GM12873 (cell line): ENCODE measurements around the gene STARD13.

Experiments used
- CTCF ChIP-seq: IDR thresholded peaks from 2 replicates; pipeline ENCODE4 v1.5.1; 2012; ENCODE audit warnings: low read depth, mild to moderate bottlenecking, moderate library complexity, low read length, control low read depth; ENCODE audit not compliant: insufficient read depth; ENCODE audit errors: missing control alignments

The STARD13 gene

DNA sequence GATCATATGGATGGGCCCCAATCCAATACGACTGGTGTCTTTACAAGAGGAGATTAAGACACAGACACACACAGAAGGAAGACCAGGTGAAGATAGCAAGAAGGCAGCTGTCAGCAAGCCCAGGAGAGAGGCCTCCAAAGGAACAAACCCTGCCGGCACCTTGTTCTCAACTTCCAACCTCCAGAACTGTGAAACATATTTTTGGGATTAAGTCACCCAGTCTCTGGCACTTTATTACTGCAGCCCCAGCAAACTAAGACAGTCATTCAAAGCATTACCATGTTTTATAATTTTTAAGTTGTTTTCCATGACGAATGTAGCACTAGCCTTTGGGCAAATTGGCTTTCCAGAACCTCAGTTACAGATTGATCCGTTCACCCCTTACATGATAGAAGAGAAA lies 11.3 kb downstream of the STARD13 start:
- TF ChIP-seq CTCF, result no peak

GRCh38 chr13:33272531-33273124 lies 12.9 kb downstream of the STARD13 start:
- no peak for TF ChIP-seq CTCF

DNA sequence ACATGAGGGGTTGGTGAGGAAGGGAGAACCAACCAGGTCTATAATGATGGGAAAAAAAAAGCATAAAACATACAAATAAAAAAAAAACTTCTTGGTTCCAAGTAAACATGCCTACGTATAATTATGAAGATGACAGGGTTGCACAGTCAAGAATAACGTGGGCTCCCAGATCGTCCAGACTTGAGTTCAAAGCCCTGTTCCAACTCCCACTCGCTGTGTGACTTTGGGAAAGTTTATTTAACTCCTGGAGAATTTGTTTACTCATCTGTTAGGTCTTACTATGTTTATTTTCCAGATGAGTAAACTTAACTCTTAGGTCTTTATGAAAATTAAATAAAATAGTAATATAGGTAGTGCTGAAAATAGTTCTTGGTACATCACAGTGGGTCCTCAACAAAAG lies 13.8 kb downstream of the STARD13 start:
- TF ChIP-seq CTCF, result no peak

DNA sequence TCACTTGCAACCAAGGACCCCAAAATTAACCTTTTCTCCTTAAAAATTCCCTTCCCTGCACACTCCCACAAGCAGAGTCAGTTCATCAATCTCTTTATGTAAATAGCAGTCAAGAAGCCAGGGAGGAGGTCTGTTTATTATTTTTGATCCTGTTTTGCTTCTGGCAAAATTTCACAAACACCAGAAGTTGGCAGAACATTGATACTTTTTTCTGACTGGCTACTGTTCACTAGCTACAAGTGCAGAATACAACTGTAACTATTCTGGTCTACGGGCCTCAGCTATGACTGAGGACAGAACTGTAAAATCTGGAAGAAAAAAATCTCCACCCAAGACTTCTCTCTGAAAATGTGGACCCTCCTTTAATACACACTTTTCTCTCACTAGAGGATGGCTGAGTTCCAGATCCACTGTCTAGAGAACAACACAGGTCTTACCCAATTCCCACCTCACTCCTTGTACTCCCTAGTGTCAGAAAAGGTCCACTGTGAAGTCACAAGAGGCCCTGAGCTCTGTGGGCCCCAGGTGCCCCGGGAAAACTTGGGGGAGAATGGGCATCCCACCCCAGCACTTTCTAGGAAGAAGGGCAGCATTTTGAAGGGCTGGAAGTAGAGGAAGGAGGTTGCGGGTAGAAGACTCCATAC lies 14.5 kb downstream of the STARD13 start:
- TF ChIP-seq CTCF, result no peak

GRCh38 chr13:33265607-33266006 lies 19.9 kb downstream of the STARD13 start:
- no peak for TF ChIP-seq CTCF

DNA sequence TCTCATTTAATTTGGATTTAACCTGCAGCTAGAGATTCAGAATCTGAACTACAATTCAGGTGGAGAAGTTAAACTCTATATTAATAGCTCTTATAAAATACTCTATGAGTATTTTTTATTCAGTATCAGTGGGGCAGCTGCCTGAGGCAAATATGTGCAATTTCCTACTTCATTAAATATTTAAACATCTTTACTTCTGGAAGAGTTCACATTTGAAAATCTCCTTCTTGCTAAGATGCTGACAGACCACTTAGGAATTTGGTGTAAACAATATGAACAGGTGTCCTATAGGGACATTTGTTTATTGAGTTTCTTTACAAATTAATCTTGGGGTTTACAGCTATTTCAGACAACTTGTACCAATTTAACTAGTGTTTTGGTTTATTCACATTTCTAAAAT lies 20.4 kb downstream of the STARD13 start:
- no peak for TF ChIP-seq CTCF

DNA sequence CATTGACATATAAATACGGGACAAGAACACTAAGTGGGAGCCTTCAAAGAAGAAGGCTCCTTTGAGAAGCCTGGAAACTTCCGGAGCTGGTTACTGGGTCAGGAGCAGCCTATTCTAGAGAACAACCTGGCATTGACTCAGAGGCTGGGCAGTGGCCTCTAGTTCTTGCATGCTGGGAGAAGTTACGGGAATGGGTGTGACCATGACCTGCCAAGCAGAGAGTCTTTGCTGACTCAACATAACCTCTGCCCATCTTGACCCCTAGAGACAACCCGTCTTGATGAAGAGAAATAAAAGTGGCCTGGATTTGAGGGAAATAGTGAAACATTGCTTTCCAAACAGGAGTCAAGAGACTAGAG lies 21.0 kb downstream of the STARD13 start:
- TF ChIP-seq CTCF, result no peak
